PC-9 (cell line): ENCODE measurements around the gene REEP6.

ENCODE experiments used
- EZH2 ChIP-seq: fragments of 200-600 bp; sonication (generic); IDR thresholded peaks from 2 replicates; pipeline ENCODE4 v1.8.0; 2017; ENCODE audit warnings: antibody characterized with exemption, low read depth
- TF ChIP-seq, protein P1 (sequence below): fragments of 200-600 bp; sonication (generic); conservative IDR thresholded peaks from 2 replicates; pipeline ENCODE4 v1.6.1; 2017; ENCODE audit warnings: mixed run types, antibody characterized with exemption, mild to moderate bottlenecking, moderate library complexity

DNA sequence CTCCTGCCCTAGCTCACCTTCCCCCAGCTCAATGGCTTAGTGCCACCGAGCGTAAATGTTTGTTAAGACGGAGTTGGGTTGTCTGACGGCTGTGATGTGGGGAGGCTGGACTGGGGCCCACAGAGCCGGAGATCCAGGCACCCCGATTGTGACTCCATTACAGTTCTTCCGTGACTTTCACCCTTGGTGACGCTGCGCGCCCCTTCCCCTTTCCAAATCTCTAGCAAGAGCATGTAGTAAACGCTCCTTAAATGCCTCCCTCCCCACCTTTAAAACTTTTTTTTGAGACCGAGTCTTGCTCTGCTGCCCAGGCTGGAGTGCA is 829 bp downstream of the REEP6 start:
- TF ChIP-seq, protein P1, sequence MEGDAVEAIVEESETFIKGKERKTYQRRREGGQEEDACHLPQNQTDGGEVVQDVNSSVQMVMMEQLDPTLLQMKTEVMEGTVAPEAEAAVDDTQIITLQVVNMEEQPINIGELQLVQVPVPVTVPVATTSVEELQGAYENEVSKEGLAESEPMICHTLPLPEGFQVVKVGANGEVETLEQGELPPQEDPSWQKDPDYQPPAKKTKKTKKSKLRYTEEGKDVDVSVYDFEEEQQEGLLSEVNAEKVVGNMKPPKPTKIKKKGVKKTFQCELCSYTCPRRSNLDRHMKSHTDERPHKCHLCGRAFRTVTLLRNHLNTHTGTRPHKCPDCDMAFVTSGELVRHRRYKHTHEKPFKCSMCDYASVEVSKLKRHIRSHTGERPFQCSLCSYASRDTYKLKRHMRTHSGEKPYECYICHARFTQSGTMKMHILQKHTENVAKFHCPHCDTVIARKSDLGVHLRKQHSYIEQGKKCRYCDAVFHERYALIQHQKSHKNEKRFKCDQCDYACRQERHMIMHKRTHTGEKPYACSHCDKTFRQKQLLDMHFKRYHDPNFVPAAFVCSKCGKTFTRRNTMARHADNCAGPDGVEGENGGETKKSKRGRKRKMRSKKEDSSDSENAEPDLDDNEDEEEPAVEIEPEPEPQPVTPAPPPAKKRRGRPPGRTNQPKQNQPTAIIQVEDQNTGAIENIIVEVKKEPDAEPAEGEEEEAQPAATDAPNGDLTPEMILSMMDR = no peak
- no peak for TF ChIP-seq EZH2
